Tibial nerve (tissue), 4 donors: ENCODE measurements around the gene SCAF4. TPM values are rescaled to one million over a fixed set of nuclear protein-coding genes. Genes with fewer than 3 reads are reported as not detected.

ENCODE experiments used
- DNase-seq, 2 donors: peaks; one replicate each; pipeline ENCODE4 v3.0.0-alpha.2; 2019; ENCODE audit warnings: low spot score in 2 of 2
- H3K27ac ChIP-seq, 4 donors: fragments of 200-600 bp; sonication (generic) in 3 of 4; one replicate each; pipeline ENCODE4 v1.5.1; 2017 to 2019; ENCODE audit warnings: mild to moderate bottlenecking in 1 of 4
- H3K27me3 ChIP-seq, 2 donors: fragments of 200-600 bp; sonication (generic) in 1 of 2; one replicate each; pipeline versions ENCODE4 v1.5.1 to v1.6.0; 2017 to 2019
- H3K36me3 ChIP-seq, 3 donors: fragments of 200-600 bp; sonication (generic); one replicate each; pipeline ENCODE4 v1.5.1; 2018 to 2019
- H3K4me1 ChIP-seq, 4 donors: fragments of 200-600 bp; sonication (generic) in 3 of 4; one replicate each; pipeline ENCODE4 v1.5.1; 2017 to 2019
- H3K4me3 ChIP-seq, 4 donors: fragments of 200-600 bp; sonication (generic) in 3 of 4; one replicate each; pipeline ENCODE4 v1.5.1; 2017 to 2019; ENCODE audit warnings: mild to moderate bottlenecking in 1 of 4, moderate library complexity in 1 of 4
- H3K9me3 ChIP-seq, 4 donors: fragments of 200-600 bp; sonication (generic) in 3 of 4; one replicate each; pipeline ENCODE4 v1.5.1; 2017 to 2019
- CTCF ChIP-seq, 5 experiments: fragments of 200-600 bp in 3 of 5; fragments of 450-650 bp in 2 of 5; sonication (generic) in 3 of 5; IDR thresholded peaks; one replicate each; pipeline ENCODE4 v1.5.1; 2016 to 2019; ENCODE audit warnings: antibody characterized with exemption in 5 of 5, mild to moderate bottlenecking in 3 of 5, moderate library complexity in 2 of 5
- EP300 ChIP-seq, 2 donors: sonication (generic); formaldehyde crosslinking; IDR thresholded peaks; one replicate each; pipeline ENCODE4 v1.6.1; 2017; ENCODE audit warnings: antibody characterized with exemption in 2 of 2, mild to moderate bottlenecking in 1 of 2
- POLR2A ChIP-seq, 2 donors: fragments of 450-650 bp; IDR thresholded peaks; one replicate each; pipeline ENCODE4 v1.6.1; 2017; ENCODE audit warnings: antibody characterized with exemption in 2 of 2, mild to moderate bottlenecking in 2 of 2, moderate library complexity in 2 of 2
- WGBS, 2 donors: methylation state at CpG; one replicate each; pipeline ENCODE4 v1.1.5; 2018; 5-methylcytosine and 5-hydroxymethylcytosine counted together
- total RNA-seq, 4 donors: library from RNA; depleted of rRNA; stranded (reverse); fragments of >200 nt; gene quantifications; one replicate each; pipeline ENCODE4 v1.1.0, GENCODE V29; 2016

SCAF4 gene
- total RNA-seq, 4 donors from 2014 or later, result 13.2 to 23.2 (median 17.6) TPM

GRCh38 chr21:31693222-31693621, 38.7 kb downstream of the SCAF4 start:
- no peaks in the 10 kb centered on the region for H3K9me3 ChIP-seq
- no peaks in the 10 kb centered on the region for H3K27me3 ChIP-seq
- 96 to 97% methylated on average over 16 of the region's 16 CpGs for WGBS, 2 donors
- TF ChIP-seq CTCF (IDR thresholded peaks at IDR 0.05) (no peak), POLR2A (IDR thresholded peaks at IDR 0.05) (no peak), EP300 (IDR thresholded peaks at IDR 0.05) (no peak)
- no peak overlapping the region for H3K27ac ChIP-seq
- no peak for DNase-seq
- H3K4me3 ChIP-seq, result no peak overlapping the region
- peaks cover 0 to 83% (median 22%) of the 10 kb centered on the region in 3 donors for H3K36me3 ChIP-seq
- no peaks in the 10 kb centered on the region for H3K4me1 ChIP-seq

GRCh38 chr21:31688603-31689368, 43.1 kb downstream of the SCAF4 start:
- H3K36me3 ChIP-seq, result peaks cover 0 to 97% (median 14%) of the 10 kb centered on the region in 3 donors
- no peak overlapping the region for H3K27ac ChIP-seq
- H3K9me3 ChIP-seq, result no peaks in the 10 kb centered on the region
- H3K4me1 ChIP-seq, result no peaks in the 10 kb centered on the region
- DNase-seq, result no peak
- TF ChIP-seq CTCF (IDR thresholded peaks at IDR 0.05), result no peak
- no peak for TF ChIP-seq POLR2A (IDR thresholded peaks at IDR 0.05)
- no peak for TF ChIP-seq EP300 (IDR thresholded peaks at IDR 0.05)
- 82 to 83% methylated on average over 5 of the region's 5 CpGs for WGBS, 2 donors
- no peaks in the 10 kb centered on the region for H3K27me3 ChIP-seq
- no peak overlapping the region for H3K4me3 ChIP-seq

GRCh38 chr21:31687108-31687507, 44.8 kb downstream of the SCAF4 start:
- no peak for DNase-seq
- no peaks in the 10 kb centered on the region for H3K27me3 ChIP-seq
- no peak overlapping the region for H3K27ac ChIP-seq
- H3K4me1 ChIP-seq, result no peaks in the 10 kb centered on the region
- H3K36me3 ChIP-seq, result peaks cover 0 to 97% (median 5%) of the 10 kb centered on the region in 3 donors
- no peaks in the 10 kb centered on the region for H3K9me3 ChIP-seq
- TF ChIP-seq EP300 (IDR thresholded peaks at IDR 0.05) (no peak), CTCF (IDR thresholded peaks at IDR 0.05) (no peak), POLR2A (IDR thresholded peaks at IDR 0.05) (no peak)
- 90 to 94% methylated on average over 2 of the region's 2 CpGs for WGBS, 2 donors
- no peak overlapping the region for H3K4me3 ChIP-seq

GRCh38 chr21:31686272-31686915, 45.5 kb downstream of the SCAF4 start:
- Histone ChIP-seq H3K36me3 (peaks cover 0 to 97% (median 0%) of the 10 kb centered on the region in 3 donors), H3K27me3 (no peaks in the 10 kb centered on the region), H3K4me1 (no peaks in the 10 kb centered on the region), H3K9me3 (no peaks in the 10 kb centered on the region), H3K4me3 (no peak overlapping the region), H3K27ac (no peak overlapping the region)
- 81% methylated on average over 7 of the region's 7 CpGs for WGBS, 2 donors
- DNase-seq, result no peak
- no peak for TF ChIP-seq POLR2A (IDR thresholded peaks at IDR 0.05)
- no peak for TF ChIP-seq CTCF (IDR thresholded peaks at IDR 0.05)
- no peak for TF ChIP-seq EP300 (IDR thresholded peaks at IDR 0.05)

- WGBS, 2 donors, result 91 to 92% methylated on average over 7 of the region's 7 CpGs
- no peak for DNase-seq
- Histone ChIP-seq H3K36me3 (peaks cover 0 to 85% (median 0%) of the 10 kb centered on the region in 3 donors), H3K27ac (no peak overlapping the region), H3K9me3 (no peaks in the 10 kb centered on the region), H3K27me3 (no peaks in the 10 kb centered on the region), H3K4me3 (no peak overlapping the region), H3K4me1 (no peaks in the 10 kb centered on the region)
- TF ChIP-seq EP300 (IDR thresholded peaks at IDR 0.05), result no peak
These were observed 47.0 kb downstream of the SCAF4 start for GRCh38 chr21:31684918-31685317.
